ENCODE measurements around the gene RASSF5. TPM values are rescaled to one million over a fixed set of nuclear protein-coding genes. Genes with fewer than 3 reads are reported as not detected.
A peak's percentile ranks its signal among the peaks of the same experiment; 100 is the strongest.

Gene RASSF5
- total and polyA plus RNA-seq, 2 of the 13 experiments (the other 11 are each of a cell fraction or from before 2014, with no cell fraction given): 0.18 to 0.40 TPM

- Histone ChIP-seq H2AFZ (ENCODE audit: low read length) (no peak overlapping the region), H3K4me3 (replicated peaks in 1 of 3; ENCODE audit: insufficient read depth in 1 of 3, low read depth in 2 of 3, low read length in 3 of 3) (no peak overlapping the region), H3K27me3 (ENCODE audit: control insufficient read depth in 1 of 2, insufficient read depth in 2 of 2, low read length in 2 of 2) (no peaks in the 10 kb centered on the region), H3K27ac (ENCODE audit: extremely low read length, insufficient read depth, low read length) (no peak overlapping the region), H3K36me3 (replicated peaks in 1 of 2; ENCODE audit: control insufficient read depth in 1 of 2, insufficient read depth in 2 of 2, low read length in 2 of 2) (peaks cover 7 to 10% of the 10 kb centered on the region in 2 experiments; a peak in 3 of 5 replicates), H4K20me1 (ENCODE audit: insufficient read depth, low read length) (no peaks in the 10 kb centered on the region), H3K9ac (ENCODE audit: insufficient read depth, low read depth, low read length) (no peak overlapping the region), H3K4me2 (ENCODE audit: low read depth, low read length) (peak overlapping the region; percentile 1; the same call in 1 of the 2 replicates), H3K4me1 (ENCODE audit: insufficient read depth, low read length) (peaks cover 45% of the 10 kb centered on the region), H3K9me3 (ENCODE audit: low read length) (no peaks in the 10 kb centered on the region), H3K79me2 (ENCODE audit: insufficient read depth, low read length) (no peaks in the 10 kb centered on the region)
- POLR2A ChIA-PET: no interaction called here
- in situ Hi-C loops (cut with HindIII; ENCODE audit: extremely low pct_ligation_motif_present, low pct_unique_long_range_greater_than_20kb) (no loop called here), intact Hi-C loops (cut with micrococcal nuclease; ENCODE audit: unreplicated experiment) (no loop called here)
- no peak for FAIRE-seq
- no peak for DNase-seq (ENCODE audit: low spot score)
- BruUV-seq (replicated peaks): no TSS peak
- 80% methylated on average over 5 of the region's 5 CpGs for WGBS (ENCODE audit: low lambda C conversion rate)
- CTCF ChIA-PET (ENCODE audit: low intra/inter-chr PET ratio, low total read pairs): no interaction called here
- no peak for ATAC-seq
- TF ChIP-seq ZNF687 (CRISPR knock-in tag; IDR thresholded peaks at IDR 0.05) (peak; percentile 29; the same call in 1 of the 2 replicates), LCORL (IDR thresholded peaks at IDR 0.05) (no peak), LCORL (CRISPR knock-in tag; IDR thresholded peaks at IDR 0.05) (0 out of 2 replicates have a peak, but pooled peaks have one; percentile 6), ZNF143 (CRISPR knock-in tag; IDR thresholded peaks at IDR 0.05) (no peak), ZNF768 (CRISPR knock-in tag; IDR thresholded peaks at IDR 0.05) (peak; percentile 64; the same call in 1 of the 2 replicates), E2F5 (CRISPR knock-in tag; conservative IDR thresholded peaks at IDR 0.05) (no peak)
Measured at GRCh38 chr1:206472886-206473285, 34.4 kb upstream of the RASSF5 start.
